Heart left ventricle (tissue), 16 donors: ENCODE data around the gene SETBP1. TPM values are rescaled to one million over a fixed set of nuclear protein-coding genes. Genes with fewer than 3 reads are reported as not detected.
A peak's percentile ranks its signal among the peaks of the same experiment; 100 is the strongest.

Source experiments
- ATAC-seq, 4 donors: fragments of 200-7000 bp; cut with Tn5 transposase; one replicate each; pipeline ENCODE4 v1.9.1; 2020 to 2022; ENCODE audit warnings: moderate library complexity in 4 of 4, mild to moderate bottlenecking in 3 of 4, moderate number of reproducible peaks in 1 of 4
- DNase-seq, 5 donors: peaks; one replicate each; pipeline ENCODE4 v3.0.0-alpha.2; 2020
- H3K27ac ChIP-seq, 12 donors: fragments of 200-600 bp; sonication (generic) in 4 of 12; one replicate each; pipeline versions ENCODE4 v1.5.0 to v1.8.0; 2016 to 2022; ENCODE audit warnings: mild to moderate bottlenecking in 2 of 12
- H3K27me3 ChIP-seq, 9 donors: fragments of 200-600 bp; sonication (generic) in 2 of 9; one replicate each; pipeline versions ENCODE4 v1.5.1 to v1.8.0; 2016 to 2022; ENCODE audit warnings: mild to moderate bottlenecking in 3 of 9
- H3K36me3 ChIP-seq, 9 donors: fragments of 200-600 bp; sonication (generic) in 2 of 9; one replicate each; pipeline versions ENCODE4 v1.5.0 to v1.8.0; 2018 to 2022; ENCODE audit warnings: mild to moderate bottlenecking in 2 of 9
- H3K4me1 ChIP-seq, 12 donors: fragments of 200-600 bp; sonication (generic) in 4 of 12; one replicate each; pipeline versions ENCODE4 v1.5.0 to v1.8.0; 2016 to 2022; ENCODE audit warnings: mild to moderate bottlenecking in 3 of 12
- H3K4me3 ChIP-seq, 12 donors: fragments of 200-600 bp; sonication (generic) in 4 of 12; one replicate each; pipeline versions ENCODE4 v1.5.0 to v1.8.0; 2017 to 2022; ENCODE audit warnings: mild to moderate bottlenecking in 9 of 12, moderate library complexity in 4 of 12
- H3K9me3 ChIP-seq, 12 donors: fragments of 200-600 bp; sonication (generic) in 4 of 12; one replicate each; pipeline versions ENCODE4 v1.5.0 to v1.8.0; 2016 to 2022; ENCODE audit warnings: mild to moderate bottlenecking in 1 of 12
- POLR2A ChIP-seq, 2 donors: fragments of 450-650 bp; IDR thresholded peaks; one replicate each; pipeline ENCODE4 v1.6.1; 2017; ENCODE audit warnings: antibody characterized with exemption in 2 of 2, mild to moderate bottlenecking in 2 of 2, moderate library complexity in 2 of 2
- WGBS, 4 donors: extraction: QIAGEN DNeasy Blood & Tissue Kit in 2 of 4; methylation state at CpG; one replicate each; pipeline versions ENCODE4 v1.1.5 to v1.1.7; 2013 to 2018; 5-methylcytosine and 5-hydroxymethylcytosine counted together
- intact Hi-C, 10 donors: fragments of 100-400 bp; cut with DNase I; formaldehyde crosslinking; loops; one replicate each; pipeline versions ENCODE4 v1.11.1 to v1.14.2; 2022
- polyA plus RNA-seq, 2 donors: library from polyadenylated mRNA; stranded (reverse); fragments of 200-250 nt; gene quantifications; one replicate each; pipeline ENCODE4 v1.2.3, GENCODE V29; 2013
- total RNA-seq, 9 donors: library from RNA; depleted of rRNA in 2 of 9; stranded (reverse); fragments of >200 nt in 2 of 9; fragmentation: NEBNext Ultra II Directional in 3 of 9; extraction: Animal tissue kit (Norgen Biotek cat#: 25700) in 3 of 9; gene quantifications; one replicate each; pipeline versions ENCODE4 v1.1.0 to v1.2.4, GENCODE V29; 2016 to 2023
- TF ChIP-seq, protein P1 (sequence below), 12 donors: fragments of 200-600 bp; sonication (generic) in 4 of 12; IDR thresholded peaks; one replicate each; pipeline versions ENCODE4 v1.5.0 to v1.8.0; 2018 to 2022; ENCODE audit warnings: antibody characterized with exemption in 12 of 12, mild to moderate bottlenecking in 5 of 12
- donor health status: ischemic (EF 13 %, LVEDD 7.1; RV severe dilation, severe dysfunction).
- donor health status: healthy with polysubstance abuse.
- donor health status: DM: no; HTN: yes; CAD: no.
- donor health status: DM: no; HTN: no; CAD: no.
- donor health status: ischemic (EF 25% LVEDD 6.9; RV normal size, moderate dysfunction).
- donor health status: ischemic (EF 25% LVEDD 5.7; RV mildly dilated, moderate dysfunction).
- donor health status: healthy.
- donor health status: DM: yes; HTN: yes; CAD: no.
- donor health status: ischemic (EF 35%, LVEDD 5.7; RV mildly dilated, moderate dysfunction).
- donor health status: nonischemic (EF 11% LVEDD 7.7; RV severe dilation, severe dysfunction).
- donor health status: DM: yes; HTN: yes; CAD: no.
- donor health status: PGD.
- donor health status: ischemic (EF 29% LVEDD 5.4; RV normal size, mild dysfunction).
- donor health status: nonischemic (EF 23%, LVEDD 6.1; RV moderate dilation, normal function).

The SETBP1 gene
- total and polyA plus RNA-seq, 11 donors: 1.2 to 10.6 (median 5.5) TPM

DNA sequence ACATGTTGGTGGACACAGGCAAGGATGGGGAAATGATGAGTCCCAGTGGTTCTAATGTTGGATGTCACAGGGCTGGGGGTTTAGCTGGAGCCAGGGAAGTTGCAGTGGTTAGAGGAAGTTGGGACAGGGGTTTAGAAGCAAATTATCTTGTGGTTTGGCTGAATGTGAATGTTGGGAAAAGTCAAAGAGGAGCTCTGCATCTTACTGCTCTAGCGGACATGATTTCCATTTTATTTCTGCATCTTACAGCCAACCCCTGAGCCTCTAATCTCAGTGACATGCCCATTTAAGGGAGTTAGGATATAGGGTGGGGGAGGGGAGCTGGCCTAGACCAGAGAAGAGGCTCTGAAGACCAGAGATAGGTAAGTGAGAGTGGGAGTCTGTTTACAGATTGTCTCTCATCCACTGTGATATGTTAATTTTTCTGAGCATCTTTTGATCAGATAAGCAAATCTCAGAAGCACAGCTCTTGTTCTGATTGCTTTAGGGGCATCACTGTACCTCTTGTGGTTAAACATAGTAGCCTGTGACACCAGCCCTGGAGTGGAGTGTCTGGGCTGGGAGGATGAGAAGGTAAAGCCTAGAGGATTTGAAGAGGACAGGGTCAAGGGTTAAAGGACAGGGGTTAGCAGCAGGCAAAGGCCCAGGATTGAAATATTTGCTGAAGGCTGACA, 43.6 kb downstream of the SETBP1 start:
- H3K27ac ChIP-seq: peak overlapping the region in 7 of 12 donors; percentile 15 to 82 (median 78)
- intact Hi-C loops: no loop called here
- H3K4me3 ChIP-seq: no peak overlapping the region
- DNase-seq (no peak), ATAC-seq (no peak)
- 77 to 88% (median 84%) methylated on average over 1 of the region's 1 CpG for WGBS, 4 donors
- no peaks in the 10 kb centered on the region for H3K9me3 ChIP-seq
- TF ChIP-seq, protein P1, sequence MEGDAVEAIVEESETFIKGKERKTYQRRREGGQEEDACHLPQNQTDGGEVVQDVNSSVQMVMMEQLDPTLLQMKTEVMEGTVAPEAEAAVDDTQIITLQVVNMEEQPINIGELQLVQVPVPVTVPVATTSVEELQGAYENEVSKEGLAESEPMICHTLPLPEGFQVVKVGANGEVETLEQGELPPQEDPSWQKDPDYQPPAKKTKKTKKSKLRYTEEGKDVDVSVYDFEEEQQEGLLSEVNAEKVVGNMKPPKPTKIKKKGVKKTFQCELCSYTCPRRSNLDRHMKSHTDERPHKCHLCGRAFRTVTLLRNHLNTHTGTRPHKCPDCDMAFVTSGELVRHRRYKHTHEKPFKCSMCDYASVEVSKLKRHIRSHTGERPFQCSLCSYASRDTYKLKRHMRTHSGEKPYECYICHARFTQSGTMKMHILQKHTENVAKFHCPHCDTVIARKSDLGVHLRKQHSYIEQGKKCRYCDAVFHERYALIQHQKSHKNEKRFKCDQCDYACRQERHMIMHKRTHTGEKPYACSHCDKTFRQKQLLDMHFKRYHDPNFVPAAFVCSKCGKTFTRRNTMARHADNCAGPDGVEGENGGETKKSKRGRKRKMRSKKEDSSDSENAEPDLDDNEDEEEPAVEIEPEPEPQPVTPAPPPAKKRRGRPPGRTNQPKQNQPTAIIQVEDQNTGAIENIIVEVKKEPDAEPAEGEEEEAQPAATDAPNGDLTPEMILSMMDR (IDR thresholded peaks at IDR 0.05): no peak
- TF ChIP-seq POLR2A (IDR thresholded peaks at IDR 0.05): no peak
- peaks cover 0 to 55% (median 30%) of the 10 kb centered on the region in 12 donors for H3K4me1 ChIP-seq
- peaks cover 0 to 28% (median 0%) of the 10 kb centered on the region in 9 donors for H3K27me3 ChIP-seq
- peaks cover 0 to 5% (median 0%) of the 10 kb centered on the region in 9 donors for H3K36me3 ChIP-seq

DNA sequence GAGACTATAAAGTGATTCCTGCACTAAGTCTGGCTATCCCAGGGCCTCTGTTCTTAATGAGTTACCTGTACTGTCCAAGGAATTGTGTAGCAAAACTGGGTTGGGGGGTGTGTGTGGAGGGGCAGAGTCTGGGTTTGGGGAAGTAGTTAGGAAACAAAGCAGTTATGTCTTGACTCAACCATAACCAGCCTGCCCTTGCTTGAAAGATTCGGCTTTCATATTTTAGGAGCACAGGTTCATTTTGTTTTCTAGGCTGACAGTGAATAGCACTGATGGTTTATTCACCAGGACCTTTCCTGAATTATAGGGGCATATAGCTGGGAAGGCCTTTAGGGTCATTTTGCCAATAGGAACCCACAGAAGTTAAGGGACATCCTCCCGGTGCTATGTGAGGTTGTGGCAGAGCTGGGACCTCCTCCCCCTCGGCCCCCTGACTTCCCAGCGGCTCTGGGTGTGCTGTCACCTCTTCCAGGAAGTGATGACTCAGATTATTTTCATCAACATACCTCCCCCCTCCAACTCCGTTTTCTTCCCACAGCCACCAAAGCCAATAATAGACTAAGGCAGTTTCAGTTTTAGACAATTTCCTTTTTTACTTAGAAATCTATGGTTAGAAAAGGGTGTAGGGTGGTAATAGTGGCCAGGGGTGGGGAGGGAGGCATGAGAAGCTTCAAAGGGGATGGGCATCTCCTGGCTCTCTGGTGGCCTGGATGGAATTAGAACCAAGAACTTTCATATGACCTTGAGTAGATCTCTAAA, 44.8 kb downstream of the SETBP1 start:
- Histone ChIP-seq H3K4me3 (no peak overlapping the region), H3K9me3 (no peaks in the 10 kb centered on the region), H3K4me1 (peaks cover 0 to 60% (median 28%) of the 10 kb centered on the region in 12 donors), H3K27me3 (peaks cover 0 to 21% (median 0%) of the 10 kb centered on the region in 9 donors), H3K36me3 (no peaks in the 10 kb centered on the region), H3K27ac (peak overlapping the region in 11 of 12 donors; percentile 53 to 82 (median 75))
- TF ChIP-seq, protein P1 (IDR thresholded peaks at IDR 0.05): no peak
- TF ChIP-seq POLR2A (IDR thresholded peaks at IDR 0.05): no peak
- intact Hi-C loops: no loop called here
- ATAC-seq (peak; percentile 62 to 94 (median 88)), DNase-seq (peak; percentile 38 to 67 (median 61))
- WGBS, 4 donors: 50 to 69% (median 58%) methylated on average over 5 of the region's 5 CpGs

DNA sequence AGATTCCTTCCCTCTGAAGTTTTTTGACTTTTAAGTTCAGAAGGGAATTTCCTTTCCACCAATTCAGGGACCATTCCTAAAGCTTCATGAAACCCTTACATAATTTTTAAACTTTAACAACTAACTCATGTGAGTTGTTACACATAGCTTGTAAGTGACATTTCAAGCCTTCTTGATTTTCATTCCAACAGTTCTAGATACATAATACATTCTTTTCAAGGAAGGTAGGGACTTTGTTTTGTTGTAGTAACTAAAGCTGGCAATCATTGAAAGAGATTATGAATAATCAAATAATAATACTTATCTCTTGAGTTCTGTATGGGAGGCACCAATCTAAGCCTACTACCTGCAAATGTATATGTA, 45.4 kb downstream of the SETBP1 start:
- H3K4me3 ChIP-seq: no peak overlapping the region
- peak overlapping the region in 11 of 12 donors; percentile 53 to 82 (median 75) for H3K27ac ChIP-seq
- intact Hi-C loops: no loop called here
- DNase-seq (no peak), ATAC-seq (no peak)
- H3K27me3 ChIP-seq: peaks cover 0 to 18% (median 0%) of the 10 kb centered on the region in 9 donors
- no peaks in the 10 kb centered on the region for H3K9me3 ChIP-seq
- no peak for TF ChIP-seq POLR2A (IDR thresholded peaks at IDR 0.05)
- TF ChIP-seq, protein P1 (IDR thresholded peaks at IDR 0.05): no peak
- H3K36me3 ChIP-seq: no peaks in the 10 kb centered on the region
- H3K4me1 ChIP-seq: peaks cover 0 to 60% (median 28%) of the 10 kb centered on the region in 12 donors

DNA sequence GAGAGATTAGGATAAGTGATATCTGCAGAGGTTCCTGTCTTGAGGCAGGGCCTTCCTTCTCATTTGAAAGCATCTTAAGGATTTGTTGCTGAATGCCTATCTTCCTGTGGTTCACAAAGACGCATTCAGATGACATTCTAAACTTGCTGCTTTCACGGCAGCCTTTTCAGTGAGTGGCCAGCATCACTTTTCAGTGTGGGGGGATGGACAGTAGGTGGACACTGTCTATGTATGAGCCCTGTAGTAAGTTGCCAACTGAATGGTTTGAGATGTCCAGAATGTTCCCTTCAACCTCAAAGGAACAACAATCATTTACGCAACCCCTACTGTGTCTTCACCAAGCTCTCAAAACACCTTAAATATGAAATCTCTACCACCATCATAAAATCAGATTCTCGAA, 46.6 kb downstream of the SETBP1 start:
- TF ChIP-seq, protein P1 (IDR thresholded peaks at IDR 0.05): no peak
- TF ChIP-seq POLR2A (IDR thresholded peaks at IDR 0.05): no peak
- Histone ChIP-seq H3K36me3 (no peaks in the 10 kb centered on the region), H3K4me3 (no peak overlapping the region), H3K4me1 (peaks cover 0 to 63% (median 28%) of the 10 kb centered on the region in 12 donors), H3K9me3 (no peaks in the 10 kb centered on the region), H3K27ac (peak overlapping the region in 1 of 12 donors; percentile 76), H3K27me3 (peaks cover 0 to 25% (median 0%) of the 10 kb centered on the region in 9 donors)
- 91 to 98% (median 94%) methylated on average over 4 of the region's 4 CpGs for WGBS, 4 donors
- intact Hi-C loops: no loop called here
- no peak for DNase-seq
- no peak for ATAC-seq
